C4-2B (cell line): Measurements from ENCODE around the gene EIF3A.
"Not testable (repeated sequence)": the region's sequence is repeated elsewhere in the genome, so short reads cannot be mapped to it uniquely, and the experiment has no call there.

Experiments used
- H3K27ac ChIP-seq: fragments of 450-650 bp; 2 replicates; pipeline ENCODE4 v1.5.1; 2017
- ZFX ChIP-seq: fragments of 450-650 bp; IDR thresholded peaks from 2 replicates; pipeline ENCODE4 v1.6.1; 2017
- TF ChIP-seq, protein P1 (sequence below): fragments of 450-650 bp; conservative IDR thresholded peaks from 2 replicates; pipeline ENCODE4 v1.5.1; 2017; ENCODE audit warnings: mild to moderate bottlenecking

EIF3A gene

DNA sequence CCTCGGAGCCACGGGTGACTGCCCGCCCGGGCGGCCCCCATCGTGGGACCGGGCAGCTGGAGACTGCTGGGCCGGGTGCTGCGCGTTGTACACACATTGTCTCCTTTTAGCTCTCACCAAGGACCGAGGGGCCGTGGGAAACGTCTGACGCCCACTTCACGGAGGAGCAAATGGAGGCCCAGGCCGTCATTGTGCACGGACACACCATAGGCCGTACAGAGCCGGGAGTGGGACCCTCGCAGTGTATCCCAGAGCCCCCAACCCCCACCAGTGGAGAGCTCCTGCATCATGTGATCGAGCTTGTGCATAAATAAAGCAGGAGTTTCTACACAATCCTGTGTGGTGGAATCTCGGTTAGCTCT, 24.0 kb upstream of the EIF3A start:
- H3K27ac ChIP-seq: peak overlapping the region; percentile 70
- TF ChIP-seq ZFX: no peak
- TF ChIP-seq, protein P1, sequence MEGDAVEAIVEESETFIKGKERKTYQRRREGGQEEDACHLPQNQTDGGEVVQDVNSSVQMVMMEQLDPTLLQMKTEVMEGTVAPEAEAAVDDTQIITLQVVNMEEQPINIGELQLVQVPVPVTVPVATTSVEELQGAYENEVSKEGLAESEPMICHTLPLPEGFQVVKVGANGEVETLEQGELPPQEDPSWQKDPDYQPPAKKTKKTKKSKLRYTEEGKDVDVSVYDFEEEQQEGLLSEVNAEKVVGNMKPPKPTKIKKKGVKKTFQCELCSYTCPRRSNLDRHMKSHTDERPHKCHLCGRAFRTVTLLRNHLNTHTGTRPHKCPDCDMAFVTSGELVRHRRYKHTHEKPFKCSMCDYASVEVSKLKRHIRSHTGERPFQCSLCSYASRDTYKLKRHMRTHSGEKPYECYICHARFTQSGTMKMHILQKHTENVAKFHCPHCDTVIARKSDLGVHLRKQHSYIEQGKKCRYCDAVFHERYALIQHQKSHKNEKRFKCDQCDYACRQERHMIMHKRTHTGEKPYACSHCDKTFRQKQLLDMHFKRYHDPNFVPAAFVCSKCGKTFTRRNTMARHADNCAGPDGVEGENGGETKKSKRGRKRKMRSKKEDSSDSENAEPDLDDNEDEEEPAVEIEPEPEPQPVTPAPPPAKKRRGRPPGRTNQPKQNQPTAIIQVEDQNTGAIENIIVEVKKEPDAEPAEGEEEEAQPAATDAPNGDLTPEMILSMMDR: no peak

DNA sequence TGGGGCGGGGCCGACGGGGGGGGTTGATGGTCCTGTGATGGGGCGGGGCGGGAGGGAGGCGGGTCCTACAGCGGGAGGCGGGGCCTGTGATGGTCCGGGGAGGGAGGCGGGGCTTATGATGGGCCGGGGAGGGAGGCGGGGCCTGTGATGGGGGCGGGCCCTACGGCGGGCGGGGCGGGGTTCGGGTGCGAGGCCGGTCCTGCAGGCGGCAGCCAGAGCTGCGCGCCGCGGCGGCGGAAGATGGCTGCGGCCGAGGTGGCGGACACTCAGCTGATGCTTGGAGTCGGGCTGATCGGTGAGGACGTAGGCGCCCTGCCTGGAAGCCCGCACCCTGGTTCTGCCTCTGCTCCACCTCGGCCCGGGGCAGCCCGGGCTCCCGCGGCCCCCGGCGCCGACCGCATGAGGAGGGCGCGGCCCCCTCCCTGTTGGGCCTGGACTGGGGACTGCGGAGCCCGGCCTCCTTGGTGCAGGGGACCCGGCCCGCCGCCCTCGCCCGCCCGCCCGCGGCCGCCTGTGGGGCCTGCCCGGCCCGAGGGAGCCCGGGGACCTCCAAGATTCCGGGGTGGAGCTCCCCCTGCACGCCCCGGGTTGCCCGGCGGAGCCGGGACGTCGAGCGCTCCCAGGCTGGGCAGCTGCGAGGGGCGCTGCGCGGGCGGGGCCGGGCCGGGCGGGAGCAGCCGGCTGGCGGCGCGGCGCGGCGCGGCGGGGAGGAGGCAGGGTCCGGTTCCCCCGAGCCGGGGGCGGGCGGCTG, 23.5 kb upstream of the EIF3A start, which contains the start of gene DENND10:
Gene DENND10, plus strand, starts transcription at position 211 of the 751 bp plus-strand sequence. Its CDS starts 30 bp downstream, at position 241.
- peak within 1 kb of the TSS; percentile 70 for H3K27ac ChIP-seq
- TF ChIP-seq, protein P1: no peak
- TF ChIP-seq ZFX: peak; percentile 97

DNA sequence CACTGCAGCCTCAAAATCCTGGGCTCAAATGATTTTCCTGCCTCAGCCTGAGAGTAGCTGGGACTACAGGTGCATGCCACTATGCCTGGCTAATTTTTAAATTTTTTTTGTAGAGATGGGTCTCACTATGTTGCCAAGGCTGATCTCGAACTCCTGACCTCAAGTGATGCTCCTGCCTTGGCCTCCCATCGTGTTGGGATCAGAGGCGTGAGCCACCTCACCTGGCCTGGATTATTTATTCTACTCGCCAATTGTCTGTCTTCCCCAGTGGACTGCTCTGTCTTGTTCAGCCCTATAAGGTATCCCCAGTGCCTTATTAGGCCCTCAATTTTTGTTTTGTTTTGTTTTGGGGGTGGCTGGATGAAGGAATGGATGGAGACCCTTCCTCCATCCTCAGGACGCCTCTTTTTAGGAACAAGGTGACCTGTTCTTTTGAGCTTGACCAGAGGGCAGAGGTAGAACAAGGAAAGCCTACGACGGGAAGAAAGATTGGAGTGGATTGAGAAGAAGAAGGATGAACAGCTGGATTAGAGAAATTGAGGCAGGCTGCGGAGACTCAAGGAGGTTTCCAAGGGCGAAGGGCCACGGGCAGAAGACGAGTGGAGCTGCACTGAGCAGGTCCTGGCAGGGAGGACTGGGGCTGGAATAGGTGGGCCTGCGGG, 22.8 kb upstream of the EIF3A start:
- TF ChIP-seq, protein P1: no peak
- no peak for TF ChIP-seq ZFX
- H3K27ac ChIP-seq: no peak overlapping the region; the same call in 1 of the 2 replicates

DNA sequence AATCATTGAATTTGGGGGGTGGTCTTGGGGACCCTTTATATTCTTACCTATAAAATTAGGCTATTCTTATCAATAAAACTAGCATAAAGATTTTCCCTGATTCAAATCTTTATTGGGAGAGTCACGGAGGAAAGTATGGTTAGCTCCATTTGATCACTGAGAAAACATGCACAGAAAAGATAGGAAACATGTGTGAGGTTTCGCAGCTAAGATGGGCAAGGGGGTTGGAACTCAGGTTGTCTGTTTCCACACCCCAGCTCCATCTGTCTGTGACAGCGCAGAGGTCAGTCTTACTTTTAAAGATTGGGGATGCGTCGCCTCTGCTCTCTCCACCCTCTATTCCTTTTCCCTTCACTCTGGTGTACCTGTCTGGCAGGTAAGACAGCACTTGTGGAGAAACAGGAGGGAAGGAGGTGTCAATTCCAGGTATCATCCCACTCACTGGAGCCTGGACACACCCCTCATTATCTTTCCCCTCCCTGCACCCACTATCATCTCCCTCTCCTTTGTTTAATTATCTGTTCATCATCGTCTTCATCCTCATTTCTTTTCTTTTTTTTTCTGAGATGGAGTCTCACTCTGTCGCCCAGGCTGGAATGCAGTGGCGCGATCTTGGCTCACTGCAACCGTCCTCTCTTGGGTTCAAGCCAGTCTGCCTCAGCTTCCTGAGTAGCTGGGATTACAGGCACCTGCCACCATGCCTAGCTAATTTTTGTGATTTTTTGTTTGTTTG, 20.9 kb upstream of the EIF3A start:
- peak overlapping the region; percentile 69 for H3K27ac ChIP-seq
- TF ChIP-seq ZFX: no peak
- TF ChIP-seq, protein P1: no peak

DNA sequence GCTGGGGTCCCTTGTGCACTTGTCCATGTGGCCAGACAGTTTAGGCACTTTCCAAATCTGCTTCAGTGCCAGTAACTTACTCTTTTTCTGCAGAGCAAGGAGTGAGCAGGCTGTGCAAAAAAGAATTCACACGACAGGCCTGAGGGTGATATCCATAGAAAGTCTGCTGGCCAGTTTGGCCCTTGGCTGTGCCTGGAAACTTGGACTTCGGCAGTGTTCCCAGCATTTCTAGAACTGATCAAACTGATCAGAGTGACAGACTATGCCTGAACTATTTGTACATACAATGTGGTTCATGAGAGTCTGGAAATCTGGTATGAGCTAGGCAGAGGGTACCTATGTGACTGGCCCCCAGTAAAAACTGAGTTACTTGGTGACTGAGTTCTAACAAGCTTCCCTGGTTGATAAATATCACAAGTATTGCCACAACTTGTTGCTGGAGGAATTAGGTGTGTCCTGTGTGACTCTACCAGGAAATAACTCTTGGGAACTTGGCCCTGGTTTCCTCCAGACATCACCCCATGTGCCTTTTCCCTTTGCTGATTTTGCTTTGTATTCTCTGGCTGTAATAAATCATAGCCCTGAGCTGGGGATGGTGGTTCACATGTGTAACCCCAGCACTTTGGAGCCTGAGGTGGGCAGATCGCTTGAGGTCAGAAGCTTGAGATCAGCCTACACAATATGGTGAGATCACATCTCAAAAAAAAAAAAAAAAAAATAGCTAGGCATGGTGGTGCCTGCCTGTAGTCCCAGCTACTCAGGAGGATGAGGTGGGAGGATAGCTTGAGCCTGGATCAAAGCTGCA, 20.0 kb upstream of the EIF3A start:
- peak overlapping the region; percentile 69 for H3K27ac ChIP-seq
- TF ChIP-seq, protein P1: no peak
- TF ChIP-seq ZFX: no peak

DNA sequence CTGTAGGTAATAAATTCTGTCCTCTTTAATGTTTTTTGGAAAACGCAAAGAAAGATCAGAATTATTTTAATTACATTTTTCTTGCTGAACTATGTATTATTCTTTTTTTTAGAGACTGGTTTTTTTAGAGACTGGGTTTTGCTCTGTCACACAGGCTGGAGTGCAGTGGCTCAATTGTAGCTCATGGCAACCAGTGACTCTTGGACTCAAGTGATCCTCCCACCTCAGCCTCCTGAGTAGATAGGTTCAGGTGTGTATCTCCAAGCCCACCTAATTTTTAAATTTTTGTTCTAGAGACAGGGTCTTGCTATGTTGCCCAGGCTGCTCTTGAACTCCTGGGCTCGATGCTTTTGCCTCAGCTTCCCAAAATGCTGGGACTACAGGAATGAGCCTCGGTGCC, 18.0 kb upstream of the EIF3A start:
- H3K27ac ChIP-seq: no peak overlapping the region
- TF ChIP-seq, protein P1: no peak
- no peak for TF ChIP-seq ZFX

DNA sequence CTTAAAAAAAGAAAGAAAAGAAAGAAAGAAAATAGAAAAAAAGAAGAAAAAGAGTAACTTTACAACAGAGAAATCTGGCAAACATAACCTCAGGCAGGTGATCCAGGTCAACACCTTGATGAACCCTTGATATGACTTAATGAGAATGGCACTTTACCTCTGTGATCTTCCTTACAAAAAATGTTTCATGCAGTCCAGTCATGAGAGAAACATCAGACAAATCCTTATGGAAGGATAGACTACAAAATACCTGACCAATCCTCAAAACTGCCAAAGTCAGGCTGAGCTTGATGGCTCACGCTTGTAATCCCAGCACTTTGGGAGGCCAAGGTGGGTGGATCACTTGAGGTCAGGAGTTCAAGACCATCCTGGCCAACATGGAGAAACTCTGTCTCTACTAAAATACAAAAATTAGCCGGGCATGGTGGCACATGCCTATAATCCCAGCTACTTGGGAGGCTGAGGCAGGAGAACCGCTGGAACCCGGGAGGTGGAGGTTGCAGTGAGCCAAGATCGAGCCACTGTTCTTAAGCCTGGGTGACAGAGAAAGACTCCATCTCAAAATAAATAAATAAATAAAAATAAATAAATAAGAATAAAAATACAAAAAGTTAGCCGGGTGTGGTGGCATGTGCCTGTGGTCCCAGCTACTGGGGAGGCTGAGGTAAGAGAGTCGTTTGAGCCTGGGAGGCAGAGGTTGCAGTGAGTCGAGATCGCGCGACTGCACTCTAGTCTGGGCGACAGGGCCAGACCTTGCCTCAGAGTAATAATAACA, 16.2 kb upstream of the EIF3A start:
- not testable (repeated sequence) for H3K27ac ChIP-seq
